Spinal cord (tissue), 10 donors: Measurements from ENCODE around the gene CSNK1G1. TPM values are rescaled to one million over a fixed set of nuclear protein-coding genes. Genes with fewer than 3 reads are reported as not detected.

Source experiments
- DNase-seq, 6 donors: peaks; one replicate each; pipeline versions ENCODE4 v3.0.0 to v3.0.0-alpha.2; 2013 to 2015; ENCODE audit warnings: low spot score in 6 of 6, low read depth in 4 of 6
- H3K27ac ChIP-seq: one replicate; pipeline ENCODE4 v1.5.1; 2013; ENCODE audit warnings: low read depth, low read length, control low read depth
- H3K27me3 ChIP-seq: one replicate; pipeline ENCODE4 v1.6.1; 2013; ENCODE audit warnings: low read length; ENCODE audit not compliant: control insufficient read depth, insufficient read depth
- H3K36me3 ChIP-seq: one replicate; pipeline ENCODE4 v1.6.1; 2013; ENCODE audit warnings: low read length; ENCODE audit not compliant: control insufficient read depth, insufficient read depth
- H3K4me1 ChIP-seq: one replicate; pipeline ENCODE4 v1.6.1; 2013; ENCODE audit warnings: low read length; ENCODE audit not compliant: control insufficient read depth, insufficient read depth
- H3K4me3 ChIP-seq: one replicate; pipeline ENCODE4 v1.5.1; 2013; ENCODE audit warnings: low read depth, low read length, control low read depth
- H3K9me3 ChIP-seq: one replicate; pipeline ENCODE4 v1.6.1; 2013; ENCODE audit warnings: low read length; ENCODE audit not compliant: control insufficient read depth, insufficient read depth
- whole genome bisulfite sequencing: methylation state at CpG from one replicate; pipeline ENCODE4 v1.1.5; 2013; ENCODE audit warnings: missing lambda C conversion rate; ENCODE audit not compliant: insufficient coverage; 5-methylcytosine and 5-hydroxymethylcytosine counted together
- polyA plus RNA-seq, 2 donors: library from polyadenylated mRNA; unstranded; fragments of 120-200 nt; gene quantifications; one replicate each; pipeline ENCODE4 v1.2.1, GENCODE V29; 2013; ENCODE audit not compliant: insufficient read length in 2 of 2
- total RNA-seq, 2 donors: library from RNA; depleted of rRNA in 1 of 2; stranded (reverse); fragments of 120-200 nt in 1 of 2; fragments of >200 nt in 1 of 2; gene quantifications; one replicate each; pipeline versions ENCODE4 v1.2.3 to v1.2.4, GENCODE V29; 2013 to 2014
- donor health status: healthy.

Gene CSNK1G1
- total and polyA plus RNA-seq, 4 donors: 12.4 to 33.1 (median 19.4) TPM

DNA sequence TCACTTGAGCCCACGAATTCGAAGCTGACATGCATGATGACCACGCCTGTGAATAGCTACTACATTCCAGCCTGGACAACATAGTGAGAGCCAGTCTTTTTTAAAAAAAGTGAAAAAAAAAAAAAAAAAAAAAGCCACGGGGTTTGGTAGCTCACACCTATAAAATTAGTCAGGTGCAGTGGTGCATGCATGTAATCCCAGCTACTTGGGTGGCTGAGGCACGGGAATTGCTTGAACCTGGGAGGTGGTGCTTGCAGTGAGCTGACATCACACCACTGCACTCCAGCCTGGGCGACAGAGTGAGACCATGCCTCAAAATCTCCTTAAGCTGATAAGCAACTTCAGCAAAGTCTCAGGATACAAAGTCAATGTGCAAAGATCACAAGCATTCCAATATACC, 44.4 kb downstream of the CSNK1G1 start:
- 100% methylated on average over 2 of the region's 6 CpGs for WGBS
- Histone ChIP-seq H3K27ac (no peak overlapping the region), H3K4me1 (peaks cover 4% of the 10 kb centered on the region), H3K27me3 (no peaks in the 10 kb centered on the region), H3K4me3 (no peak overlapping the region), H3K9me3 (no peaks in the 10 kb centered on the region), H3K36me3 (no peaks in the 10 kb centered on the region)
- no peak for DNase-seq

GRCh38 chr15:64310036-64310435, 45.9 kb downstream of the CSNK1G1 start:
- H3K4me3 ChIP-seq: no peak overlapping the region
- no peak overlapping the region for H3K27ac ChIP-seq
- DNase-seq: no peak
- no peaks in the 10 kb centered on the region for H3K9me3 ChIP-seq
- no peaks in the 10 kb centered on the region for H3K4me1 ChIP-seq
- H3K27me3 ChIP-seq: no peaks in the 10 kb centered on the region
- no peaks in the 10 kb centered on the region for H3K36me3 ChIP-seq

DNA sequence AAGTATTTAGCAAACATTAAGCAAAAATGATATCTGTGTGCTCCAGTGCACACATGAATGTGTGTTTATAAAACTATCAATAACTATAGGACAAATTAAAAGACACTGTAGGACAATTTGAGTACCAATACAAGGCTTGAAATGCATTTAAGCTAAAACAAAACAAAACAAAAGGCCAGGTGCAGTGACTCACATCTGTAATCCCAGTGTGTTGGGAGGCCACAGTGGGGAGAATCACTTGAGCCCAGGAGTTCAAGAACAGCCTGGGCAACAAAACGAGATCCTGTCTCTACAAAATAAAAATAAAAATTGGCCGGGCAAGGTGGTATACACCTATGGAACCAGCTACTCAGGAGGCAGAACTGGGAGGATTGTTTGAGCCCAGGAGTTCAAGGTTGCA, 50.7 kb downstream of the CSNK1G1 start:
- no CpG with 5 or more reads among the region's 2 CpGs for WGBS

DNA sequence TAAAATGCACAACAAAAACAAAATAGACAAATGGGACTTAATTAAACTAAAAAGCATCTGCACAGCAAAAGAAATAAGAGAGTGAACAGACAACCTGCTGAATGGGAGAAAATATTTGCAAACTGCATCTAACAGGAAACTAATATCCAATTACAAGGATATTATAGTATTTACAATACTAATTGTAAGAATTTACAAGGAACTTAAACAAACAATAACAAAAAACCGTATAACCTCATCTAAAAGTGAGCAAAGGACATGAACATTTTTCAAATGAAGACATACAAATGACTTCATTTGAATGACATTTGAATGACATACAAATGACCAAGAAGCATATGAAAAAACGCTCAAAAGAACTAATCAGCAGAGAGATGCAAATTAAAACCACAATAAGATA, 66.4 kb downstream of the CSNK1G1 start:
- H3K9me3 ChIP-seq: no peaks in the 10 kb centered on the region

More for the DNA sequence above, 50.7 kb downstream of the CSNK1G1 start:
- DNase-seq: no peak
- Histone ChIP-seq H3K4me3 (no peak overlapping the region), H3K9me3 (no peaks in the 10 kb centered on the region), H3K27me3 (no peaks in the 10 kb centered on the region), H3K27ac (no peak overlapping the region), H3K36me3 (peaks cover 2% of the 10 kb centered on the region), H3K4me1 (no peaks in the 10 kb centered on the region)

GRCh38 chr15:64288999-64289398, 67.0 kb downstream of the CSNK1G1 start:
- DNase-seq: no peak
- Histone ChIP-seq H3K27ac (no peak overlapping the region), H3K4me1 (no peaks in the 10 kb centered on the region), H3K9me3 (no peaks in the 10 kb centered on the region), H3K4me3 (no peak overlapping the region), H3K27me3 (no peaks in the 10 kb centered on the region), H3K36me3 (no peaks in the 10 kb centered on the region)
- 91% methylated on average over 6 of the region's 8 CpGs for WGBS

More for the DNA sequence above, 66.4 kb downstream of the CSNK1G1 start:
- Histone ChIP-seq H3K36me3 (no peaks in the 10 kb centered on the region), H3K27ac (no peak overlapping the region), H3K27me3 (no peaks in the 10 kb centered on the region), H3K4me1 (no peaks in the 10 kb centered on the region), H3K4me3 (no peak overlapping the region)
- WGBS: no CpG with 5 or more reads among the region's 2 CpGs
- no peak for DNase-seq

DNA sequence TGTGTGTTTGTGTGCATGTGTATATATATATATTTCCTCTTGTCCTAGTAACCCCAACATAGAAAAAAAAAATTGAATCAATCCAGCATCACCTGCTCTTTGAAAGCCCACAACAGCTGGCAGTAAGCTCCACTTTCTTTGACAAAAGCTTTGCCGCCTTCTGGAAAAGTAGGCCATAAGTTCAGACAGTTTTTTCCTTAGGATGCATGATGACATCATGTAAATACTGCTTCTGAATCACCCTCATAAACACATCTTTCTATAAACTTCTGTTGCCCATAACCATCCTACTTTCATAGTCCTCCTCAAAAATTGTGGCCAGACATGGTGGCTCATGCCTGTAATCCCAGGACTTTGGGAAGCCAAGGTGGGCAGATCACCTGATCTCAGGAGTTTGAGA, 67.4 kb downstream of the CSNK1G1 start:
- 100% methylated on average over 1 of the region's 1 CpG for WGBS
- Histone ChIP-seq H3K27me3 (no peaks in the 10 kb centered on the region), H3K9me3 (no peaks in the 10 kb centered on the region), H3K27ac (no peak overlapping the region), H3K36me3 (no peaks in the 10 kb centered on the region), H3K4me3 (no peak overlapping the region), H3K4me1 (no peaks in the 10 kb centered on the region)
- no peak for DNase-seq

DNA sequence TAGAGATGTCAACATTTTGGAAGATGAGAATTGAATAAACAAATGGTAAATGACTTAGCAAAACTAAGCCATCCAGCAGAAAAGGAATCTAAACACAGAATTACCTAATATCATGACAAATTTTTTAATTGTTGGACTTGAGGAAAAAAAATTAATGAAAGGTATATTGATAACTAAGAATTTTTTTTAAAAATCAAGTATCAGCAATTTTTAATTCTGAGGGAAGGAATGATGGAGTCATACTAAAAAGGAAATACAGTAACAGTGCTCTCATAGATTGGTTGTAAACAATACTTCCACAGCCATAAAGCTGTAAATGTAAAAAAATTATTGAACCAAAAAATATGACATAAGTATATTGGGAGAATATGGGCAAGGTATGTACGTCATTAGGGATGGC, 68.0 kb downstream of the CSNK1G1 start:
- no CpG with 5 or more reads among the region's 1 CpG for WGBS
- no peak overlapping the region for H3K27ac ChIP-seq
- no peaks in the 10 kb centered on the region for H3K36me3 ChIP-seq
- no peak overlapping the region for H3K4me3 ChIP-seq
- no peaks in the 10 kb centered on the region for H3K27me3 ChIP-seq
- H3K4me1 ChIP-seq: no peaks in the 10 kb centered on the region
- no peaks in the 10 kb centered on the region for H3K9me3 ChIP-seq
- DNase-seq: no peak

DNA sequence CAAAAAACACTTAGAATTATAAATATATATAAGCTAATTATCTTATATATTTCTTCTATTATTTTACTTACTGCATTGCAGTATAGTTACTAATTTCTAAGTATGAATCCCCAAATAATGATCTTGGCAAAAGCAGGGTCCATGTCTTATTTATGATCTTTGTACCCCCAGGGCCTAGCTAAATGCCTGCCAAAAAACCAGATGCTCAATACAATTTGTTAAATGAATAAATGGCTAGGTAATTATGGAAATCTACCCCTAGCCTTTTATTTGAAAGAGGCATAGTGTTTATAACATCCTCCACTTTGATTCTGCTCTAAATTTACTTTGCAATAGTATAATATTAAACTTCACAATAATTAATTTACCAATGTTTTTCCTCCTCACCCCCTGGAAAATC, 69.5 kb downstream of the CSNK1G1 start:
- DNase-seq: peak in 1 of 6 donors; percentile 26
- Histone ChIP-seq H3K4me3 (no peak overlapping the region), H3K36me3 (no peaks in the 10 kb centered on the region), H3K27me3 (no peaks in the 10 kb centered on the region), H3K9me3 (no peaks in the 10 kb centered on the region), H3K27ac (no peak overlapping the region), H3K4me1 (no peaks in the 10 kb centered on the region)

- no peak overlapping the region for H3K27ac ChIP-seq
- no peak overlapping the region for H3K4me3 ChIP-seq
- H3K36me3 ChIP-seq: no peaks in the 10 kb centered on the region
- no peaks in the 10 kb centered on the region for H3K9me3 ChIP-seq
- WGBS: 37% methylated on average over 6 of the region's 7 CpGs
- no peaks in the 10 kb centered on the region for H3K27me3 ChIP-seq
- no peak for DNase-seq
- no peaks in the 10 kb centered on the region for H3K4me1 ChIP-seq
Observed at GRCh38 chr15:64285871-64286270, 70.1 kb downstream of the CSNK1G1 start.

- no peak for DNase-seq
- Histone ChIP-seq H3K4me3 (no peak overlapping the region), H3K9me3 (no peaks in the 10 kb centered on the region), H3K27me3 (no peaks in the 10 kb centered on the region), H3K4me1 (no peaks in the 10 kb centered on the region), H3K36me3 (no peaks in the 10 kb centered on the region), H3K27ac (no peak overlapping the region)
- no CpG with 5 or more reads among the region's 1 CpG for WGBS
Observed at GRCh38 chr15:64285150-64285549, 70.8 kb downstream of the CSNK1G1 start.
